HEK293 (cell line): Measurements from ENCODE around the gene EID2.

ENCODE experiments used
- BCL11A ChIP-seq: fragments of 450-650 bp; formaldehyde crosslinking; IDR thresholded peaks from 2 replicates; pipeline ENCODE4 v1.5.1; 2016; ENCODE audit warnings: low read depth, missing biosample characterization, missing genetic modification characterization
- EGR2 ChIP-seq: fragments of 450-650 bp; formaldehyde crosslinking; IDR thresholded peaks from 2 replicates; pipeline ENCODE4 v1.5.1; 2016; ENCODE audit warnings: low read depth, missing biosample characterization, missing genetic modification characterization
- GLIS2 ChIP-seq: fragments of 450-650 bp; formaldehyde crosslinking; IDR thresholded peaks from 2 replicates; pipeline ENCODE4 v1.5.1; 2016; ENCODE audit warnings: missing biosample characterization, missing genetic modification characterization
- HOXA7 ChIP-seq: sonication (generic); formaldehyde crosslinking; IDR thresholded peaks from 2 replicates; pipeline ENCODE4 v1.8.1; 2022; ENCODE audit warnings: missing genetic modification reagents, borderline replicate concordance
- IKZF3 ChIP-seq: fragments of 450-650 bp; IDR thresholded peaks from 2 replicates; pipeline ENCODE4 v1.5.0; 2018; ENCODE audit warnings: missing biosample characterization, mild to moderate bottlenecking, missing genetic modification characterization, moderate library complexity
- WT1 ChIP-seq: fragments of 450-650 bp; formaldehyde crosslinking; IDR thresholded peaks from 2 replicates; pipeline ENCODE4 v1.5.1; 2016; ENCODE audit warnings: missing biosample characterization, missing genetic modification characterization
- YY2 ChIP-seq: fragments of 450-650 bp; formaldehyde crosslinking; IDR thresholded peaks from 2 replicates; pipeline ENCODE4 v1.5.1; 2016; ENCODE audit warnings: missing biosample characterization, missing genetic modification characterization
- ZBTB10 ChIP-seq: fragments of 450-650 bp; formaldehyde crosslinking; IDR thresholded peaks from 2 replicates; pipeline ENCODE4 v1.5.1; 2016; ENCODE audit warnings: missing biosample characterization, missing genetic modification characterization
- ZNF10 ChIP-seq: fragments of 450-650 bp; formaldehyde crosslinking; IDR thresholded peaks from 2 replicates; pipeline ENCODE4 v1.5.1; 2017; ENCODE audit warnings: missing biosample characterization, missing genetic modification characterization
- ZNF157 ChIP-seq: fragments of 450-650 bp; formaldehyde crosslinking; IDR thresholded peaks from 2 replicates; pipeline ENCODE4 v1.5.1; 2016; ENCODE audit warnings: missing biosample characterization, missing genetic modification characterization
- ZNF248 ChIP-seq: fragments of 450-650 bp; formaldehyde crosslinking; IDR thresholded peaks from 2 replicates; pipeline ENCODE4 v1.5.1; 2017; ENCODE audit warnings: missing biosample characterization, missing genetic modification characterization
- ZNF280D ChIP-seq: fragments of 450-650 bp; formaldehyde crosslinking; IDR thresholded peaks from 2 replicates; pipeline ENCODE4 v1.5.1; 2016; ENCODE audit warnings: missing biosample characterization, missing genetic modification characterization
- ZNF335 ChIP-seq: fragments of 450-650 bp; formaldehyde crosslinking; conservative IDR thresholded peaks from 2 replicates; pipeline ENCODE4 v1.5.1; 2016; ENCODE audit warnings: missing biosample characterization, missing genetic modification characterization
- ZNF366 ChIP-seq: fragments of 450-650 bp; formaldehyde crosslinking; conservative IDR thresholded peaks from 2 replicates; pipeline ENCODE4 v1.5.1; 2016; ENCODE audit warnings: missing biosample characterization, missing genetic modification characterization
- ZNF423 ChIP-seq: fragments of 450-650 bp; formaldehyde crosslinking; IDR thresholded peaks from 2 replicates; pipeline ENCODE4 v1.5.1; 2016; ENCODE audit warnings: missing biosample characterization, missing genetic modification characterization
- ZNF501 ChIP-seq: fragments of 450-650 bp; formaldehyde crosslinking; IDR thresholded peaks from 2 replicates; pipeline ENCODE4 v1.5.1; 2016; ENCODE audit warnings: missing biosample characterization, missing genetic modification characterization
- ZNF510 ChIP-seq: fragments of 450-650 bp; formaldehyde crosslinking; IDR thresholded peaks from 2 replicates; pipeline ENCODE4 v1.5.1; 2018; ENCODE audit warnings: mild to moderate bottlenecking, missing genetic modification characterization, missing biosample characterization; ENCODE audit not compliant: insufficient replicate concordance
- ZNF514 ChIP-seq: fragments of 450-650 bp; formaldehyde crosslinking; IDR thresholded peaks from 2 replicates; pipeline ENCODE4 v1.5.1; 2016; ENCODE audit warnings: missing biosample characterization, missing genetic modification characterization
- ZNF555 ChIP-seq: fragments of 450-650 bp; formaldehyde crosslinking; conservative IDR thresholded peaks from 2 replicates; pipeline ENCODE4 v1.5.1; 2017; ENCODE audit warnings: missing biosample characterization, mild to moderate bottlenecking, missing genetic modification characterization, inconsistent platforms
- ZNF621 ChIP-seq: fragments of 450-650 bp; formaldehyde crosslinking; IDR thresholded peaks from 2 replicates; pipeline ENCODE4 v1.5.1; 2017; ENCODE audit warnings: missing biosample characterization, missing genetic modification characterization
- ZNF623 ChIP-seq: fragments of 450-650 bp; formaldehyde crosslinking; IDR thresholded peaks from 2 replicates; pipeline ENCODE4 v1.5.1; 2016; ENCODE audit warnings: missing biosample characterization, missing genetic modification characterization
- ZNF626 ChIP-seq: fragments of 450-650 bp; sonication (Bioruptor Pico); formaldehyde crosslinking; IDR thresholded peaks from 2 replicates; pipeline ENCODE4 v1.5.1; 2018; ENCODE audit warnings: missing biosample characterization, missing genetic modification characterization, inconsistent platforms
- ZNF645 ChIP-seq: fragments of 450-650 bp; formaldehyde crosslinking; IDR thresholded peaks from 2 replicates; pipeline ENCODE4; 2016; ENCODE audit warnings: missing biosample characterization, missing genetic modification characterization
- ZNF658 ChIP-seq: fragments of 450-650 bp; formaldehyde crosslinking; IDR thresholded peaks from 2 replicates; pipeline ENCODE4; 2016; ENCODE audit warnings: missing biosample characterization, missing genetic modification characterization
- ZNF664 ChIP-seq: fragments of 450-650 bp; formaldehyde crosslinking; IDR thresholded peaks from 2 replicates; pipeline ENCODE4 v1.5.1; 2016; ENCODE audit warnings: missing biosample characterization, missing genetic modification characterization
- ZNF776 ChIP-seq: fragments of 450-650 bp; formaldehyde crosslinking; IDR thresholded peaks from 2 replicates; pipeline ENCODE4 v1.5.0; 2017; ENCODE audit warnings: missing biosample characterization, missing genetic modification characterization, borderline replicate concordance
- ZNF837 ChIP-seq: fragments of 450-650 bp; formaldehyde crosslinking; IDR thresholded peaks from 2 replicates; pipeline ENCODE4 v1.5.1; 2016; ENCODE audit warnings: missing biosample characterization, missing genetic modification characterization
- TF ChIP-seq, protein P1 (sequence below): fragments of 450-650 bp; formaldehyde crosslinking; IDR thresholded peaks from 2 replicates; pipeline ENCODE4 v1.5.1; 2016; ENCODE audit warnings: missing biosample characterization, missing genetic modification characterization
- TF ChIP-seq, protein P2 (sequence below): fragments of 450-650 bp; formaldehyde crosslinking; IDR thresholded peaks from 2 replicates; pipeline ENCODE4 v1.5.1; 2016; ENCODE audit warnings: missing biosample characterization, missing genetic modification characterization

Gene EID2

DNA sequence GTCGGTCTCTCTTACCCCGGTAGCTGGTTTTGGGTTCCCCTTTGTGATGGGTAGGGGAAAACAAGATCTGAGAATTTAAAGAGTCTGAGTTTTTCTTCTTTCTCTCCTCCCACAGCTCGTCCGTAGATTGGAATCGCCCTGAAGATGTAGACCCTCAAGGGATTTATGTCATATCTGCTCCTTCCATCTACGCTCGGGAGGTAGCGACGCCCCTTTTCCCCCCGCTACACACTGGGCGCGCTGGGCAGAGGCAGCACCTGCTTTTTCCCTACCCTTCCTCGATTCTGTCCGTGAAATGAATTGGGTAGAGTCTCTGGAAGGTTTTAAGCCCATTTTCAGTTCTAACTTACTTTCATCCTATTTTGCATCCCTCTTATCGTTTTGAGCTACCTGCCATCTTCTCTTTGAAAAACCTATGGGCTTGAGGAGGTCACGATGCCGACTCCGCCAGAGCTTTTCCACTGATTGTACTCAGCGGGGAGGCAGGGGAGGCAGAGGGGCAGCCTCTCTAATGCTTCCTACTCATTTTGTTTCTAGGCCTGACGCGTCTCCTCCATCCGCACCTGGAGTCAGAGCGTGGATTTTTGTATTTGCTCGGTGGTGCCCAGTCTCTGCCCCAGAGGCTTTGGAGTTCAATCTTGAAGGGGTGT, 32.1 kb downstream of the EID2 start (continued):
- TF ChIP-seq ZNF280D (tag by site-specific recombination) (no peak), ZNF423 (no peak), ZNF510 (tag by site-specific recombination) (no peak), ZNF664 (tag by site-specific recombination) (no peak), IKZF3 (tag by site-specific recombination) (no peak; the same call in 1 of the 2 replicates), ZNF776 (tag by site-specific recombination) (no peak), ZNF10 (no peak), WT1 (tag by site-specific recombination) (0 out of 2 replicates have a peak, but pooled peaks have one; percentile 7), ZNF645 (tag by site-specific recombination) (no peak), ZNF366 (tag by site-specific recombination) (peak; percentile 43), ZNF514 (tag by site-specific recombination) (no peak), EGR2 (tag by site-specific recombination) (no peak), ZNF626 (no peak), ZNF501 (tag by site-specific recombination) (0 out of 2 replicates have a peak, but pooled peaks have one; percentile 8), HOXA7 (CRISPR knock-in tag) (no peak), ZBTB10 (tag by site-specific recombination) (no peak; the same call in 1 of the 2 replicates), ZNF157 (tag by site-specific recombination) (no peak), ZNF335 (tag by site-specific recombination) (no peak; the same call in 1 of the 2 replicates), ZNF555 (tag by site-specific recombination) (no peak), ZNF837 (tag by site-specific recombination) (no peak), ZNF621 (tag by site-specific recombination) (no peak), ZNF248 (no peak), YY2 (no peak), ZNF623 (no peak), BCL11A (tag by site-specific recombination) (no peak), ZNF658 (tag by site-specific recombination) (no peak), GLIS2 (tag by site-specific recombination) (no peak)
- TF ChIP-seq, protein P1, sequence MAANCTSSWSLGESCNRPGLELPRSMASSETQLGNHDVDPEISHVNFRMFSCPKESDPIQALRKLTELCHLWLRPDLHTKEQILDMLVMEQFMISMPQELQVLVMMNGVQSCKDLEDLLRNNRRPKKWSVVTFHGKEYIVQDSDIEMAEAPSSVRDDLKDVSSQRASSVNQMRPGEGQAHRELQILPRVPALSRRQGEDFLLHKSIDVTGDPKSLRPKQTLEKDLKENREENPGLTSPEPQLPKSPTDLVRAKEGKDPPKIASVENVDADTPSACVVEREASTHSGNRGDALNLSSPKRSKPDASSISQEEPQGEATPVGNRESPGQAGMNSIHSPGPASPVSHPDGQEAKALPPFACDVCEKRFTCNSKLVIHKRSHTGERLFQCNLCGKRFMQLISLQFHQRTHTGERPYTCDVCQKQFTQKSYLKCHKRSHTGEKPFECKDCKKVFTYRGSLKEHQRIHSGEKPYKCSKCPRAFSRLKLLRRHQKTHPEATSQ (tag by site-specific recombination), result no peak
- TF ChIP-seq, protein P2, sequence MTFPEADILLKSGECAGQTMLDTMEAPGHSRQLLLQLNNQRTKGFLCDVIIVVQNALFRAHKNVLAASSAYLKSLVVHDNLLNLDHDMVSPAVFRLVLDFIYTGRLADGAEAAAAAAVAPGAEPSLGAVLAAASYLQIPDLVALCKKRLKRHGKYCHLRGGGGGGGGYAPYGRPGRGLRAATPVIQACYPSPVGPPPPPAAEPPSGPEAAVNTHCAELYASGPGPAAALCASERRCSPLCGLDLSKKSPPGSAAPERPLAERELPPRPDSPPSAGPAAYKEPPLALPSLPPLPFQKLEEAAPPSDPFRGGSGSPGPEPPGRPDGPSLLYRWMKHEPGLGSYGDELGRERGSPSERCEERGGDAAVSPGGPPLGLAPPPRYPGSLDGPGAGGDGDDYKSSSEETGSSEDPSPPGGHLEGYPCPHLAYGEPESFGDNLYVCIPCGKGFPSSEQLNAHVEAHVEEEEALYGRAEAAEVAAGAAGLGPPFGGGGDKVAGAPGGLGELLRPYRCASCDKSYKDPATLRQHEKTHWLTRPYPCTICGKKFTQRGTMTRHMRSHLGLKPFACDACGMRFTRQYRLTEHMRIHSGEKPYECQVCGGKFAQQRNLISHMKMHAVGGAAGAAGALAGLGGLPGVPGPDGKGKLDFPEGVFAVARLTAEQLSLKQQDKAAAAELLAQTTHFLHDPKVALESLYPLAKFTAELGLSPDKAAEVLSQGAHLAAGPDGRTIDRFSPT (tag by site-specific recombination), result no peak
